ENCODE results near the gene CASQ2.

- TF ChIP-seq, protein P1, sequence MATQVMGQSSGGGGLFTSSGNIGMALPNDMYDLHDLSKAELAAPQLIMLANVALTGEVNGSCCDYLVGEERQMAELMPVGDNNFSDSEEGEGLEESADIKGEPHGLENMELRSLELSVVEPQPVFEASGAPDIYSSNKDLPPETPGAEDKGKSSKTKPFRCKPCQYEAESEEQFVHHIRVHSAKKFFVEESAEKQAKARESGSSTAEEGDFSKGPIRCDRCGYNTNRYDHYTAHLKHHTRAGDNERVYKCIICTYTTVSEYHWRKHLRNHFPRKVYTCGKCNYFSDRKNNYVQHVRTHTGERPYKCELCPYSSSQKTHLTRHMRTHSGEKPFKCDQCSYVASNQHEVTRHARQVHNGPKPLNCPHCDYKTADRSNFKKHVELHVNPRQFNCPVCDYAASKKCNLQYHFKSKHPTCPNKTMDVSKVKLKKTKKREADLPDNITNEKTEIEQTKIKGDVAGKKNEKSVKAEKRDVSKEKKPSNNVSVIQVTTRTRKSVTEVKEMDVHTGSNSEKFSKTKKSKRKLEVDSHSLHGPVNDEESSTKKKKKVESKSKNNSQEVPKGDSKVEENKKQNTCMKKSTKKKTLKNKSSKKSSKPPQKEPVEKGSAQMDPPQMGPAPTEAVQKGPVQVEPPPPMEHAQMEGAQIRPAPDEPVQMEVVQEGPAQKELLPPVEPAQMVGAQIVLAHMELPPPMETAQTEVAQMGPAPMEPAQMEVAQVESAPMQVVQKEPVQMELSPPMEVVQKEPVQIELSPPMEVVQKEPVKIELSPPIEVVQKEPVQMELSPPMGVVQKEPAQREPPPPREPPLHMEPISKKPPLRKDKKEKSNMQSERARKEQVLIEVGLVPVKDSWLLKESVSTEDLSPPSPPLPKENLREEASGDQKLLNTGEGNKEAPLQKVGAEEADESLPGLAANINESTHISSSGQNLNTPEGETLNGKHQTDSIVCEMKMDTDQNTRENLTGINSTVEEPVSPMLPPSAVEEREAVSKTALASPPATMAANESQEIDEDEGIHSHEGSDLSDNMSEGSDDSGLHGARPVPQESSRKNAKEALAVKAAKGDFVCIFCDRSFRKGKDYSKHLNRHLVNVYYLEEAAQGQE (IDR thresholded peaks at IDR 0.05; ENCODE audit: borderline replicate concordance) = no peak
- TF ChIP-seq EZH2 (IDR thresholded peaks at IDR 0.05; ENCODE audit: borderline replicate concordance, insufficient read depth, low read length, poor library complexity, severe bottlenecking) (no peak), CTCF (IDR thresholded peaks at IDR 0.05; ENCODE audit: poor library complexity, severe bottlenecking) (no peak), TAF1 (IDR thresholded peaks at IDR 0.05; ENCODE audit: low read depth) (no peak), EP300 (conservative IDR thresholded peaks at IDR 0.05; ENCODE audit: poor library complexity, severe bottlenecking) (no peak), RAD21 (conservative IDR thresholded peaks at IDR 0.05) (no peak)
These were observed 101.8 kb downstream of the CASQ2 start for GRCh38 chr1:115666702-115667101.

Data from neural cell (in vitro differentiated cells).